ENCODE measurements around the gene ANKS6.

The ANKS6 gene

GRCh38 chr9:98701576-98701975 lies 94.8 kb downstream of the ANKS6 start:
- no peak for DNase-seq (ENCODE audit: low read depth, low spot score)
- CTCF ChIA-PET: interaction anchor here (1.9 kb wide), 1 partner anchor 386 kb away, joined by 6 read pairs; no protein-coding TSS in a partner anchor
- TF ChIP-seq, protein P1, sequence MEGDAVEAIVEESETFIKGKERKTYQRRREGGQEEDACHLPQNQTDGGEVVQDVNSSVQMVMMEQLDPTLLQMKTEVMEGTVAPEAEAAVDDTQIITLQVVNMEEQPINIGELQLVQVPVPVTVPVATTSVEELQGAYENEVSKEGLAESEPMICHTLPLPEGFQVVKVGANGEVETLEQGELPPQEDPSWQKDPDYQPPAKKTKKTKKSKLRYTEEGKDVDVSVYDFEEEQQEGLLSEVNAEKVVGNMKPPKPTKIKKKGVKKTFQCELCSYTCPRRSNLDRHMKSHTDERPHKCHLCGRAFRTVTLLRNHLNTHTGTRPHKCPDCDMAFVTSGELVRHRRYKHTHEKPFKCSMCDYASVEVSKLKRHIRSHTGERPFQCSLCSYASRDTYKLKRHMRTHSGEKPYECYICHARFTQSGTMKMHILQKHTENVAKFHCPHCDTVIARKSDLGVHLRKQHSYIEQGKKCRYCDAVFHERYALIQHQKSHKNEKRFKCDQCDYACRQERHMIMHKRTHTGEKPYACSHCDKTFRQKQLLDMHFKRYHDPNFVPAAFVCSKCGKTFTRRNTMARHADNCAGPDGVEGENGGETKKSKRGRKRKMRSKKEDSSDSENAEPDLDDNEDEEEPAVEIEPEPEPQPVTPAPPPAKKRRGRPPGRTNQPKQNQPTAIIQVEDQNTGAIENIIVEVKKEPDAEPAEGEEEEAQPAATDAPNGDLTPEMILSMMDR (IDR thresholded peaks at IDR 0.05; ENCODE audit: insufficient read depth, low read length, missing control alignments): no peak
- H3K4me3 ChIP-seq (ENCODE audit: low read depth, low read length): no peak overlapping the region
- POLR2A ChIA-PET: no interaction called here

GRCh38 chr9:98700801-98701200 lies 95.6 kb downstream of the ANKS6 start:
- TF ChIP-seq, protein P1 (IDR thresholded peaks at IDR 0.05; ENCODE audit: insufficient read depth, low read length, missing control alignments): no peak
- no peak overlapping the region for H3K4me3 ChIP-seq (ENCODE audit: low read depth, low read length)
- DNase-seq (ENCODE audit: low read depth, low spot score): no peak
- ChIA-PET POLR2A (no interaction called here), CTCF (interaction anchor here (1.9 kb wide), 1 partner anchor 385 kb away, joined by 6 read pairs; no protein-coding TSS in a partner anchor)

DNA sequence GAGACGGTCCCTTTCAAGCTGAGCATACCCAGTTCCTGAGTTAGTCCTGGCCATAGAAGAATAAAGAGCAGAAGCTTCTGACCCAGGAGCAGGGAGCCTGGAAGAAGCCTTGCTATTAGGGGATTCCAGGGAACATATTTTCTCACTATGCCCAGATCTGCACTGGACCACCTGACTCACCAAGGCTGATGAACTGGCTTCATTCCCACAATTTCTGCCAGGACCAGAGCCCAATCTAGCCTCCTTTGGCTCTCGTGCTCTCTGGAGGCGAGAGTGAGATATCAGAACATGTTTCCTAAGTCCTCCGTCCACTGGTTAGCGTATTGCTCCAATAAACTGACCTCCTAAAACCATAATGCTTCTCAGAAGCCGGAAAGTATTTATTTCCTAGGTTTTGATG lies 97.5 kb downstream of the ANKS6 start:
- POLR2A ChIA-PET: no interaction called here
- DNase-seq (ENCODE audit: low read depth, low spot score): no peak
- TF ChIP-seq, protein P1 (IDR thresholded peaks at IDR 0.05; ENCODE audit: insufficient read depth, low read length, missing control alignments): no peak
- H3K4me3 ChIP-seq (ENCODE audit: low read depth, low read length): no peak overlapping the region
- CTCF ChIA-PET: interaction anchor here (1.2 kb wide), 1 partner anchor 289 kb away, joined by 4 read pairs; no protein-coding TSS in a partner anchor

DNA sequence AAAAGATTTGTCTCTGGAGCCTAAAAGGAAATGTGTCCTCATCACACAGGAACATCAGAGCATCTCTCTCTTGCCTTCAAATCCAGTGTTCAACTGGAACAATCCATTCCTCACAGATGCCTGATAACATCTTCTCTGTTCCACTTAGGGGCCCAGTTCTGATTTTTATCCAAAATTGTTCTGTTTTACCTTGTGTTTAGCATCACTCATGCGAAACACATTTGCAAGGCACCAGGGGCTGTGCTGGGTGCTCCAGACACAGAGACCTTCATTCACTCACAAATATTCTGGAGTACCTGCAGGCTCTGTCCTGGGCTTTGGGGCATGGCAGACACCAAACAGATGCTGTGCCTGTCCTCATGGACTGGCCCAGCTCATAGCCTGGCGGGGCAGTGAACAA lies 101.4 kb downstream of the ANKS6 start:
- ChIA-PET POLR2A (no interaction called here), CTCF (interaction anchor here (0.7 to 1.2 kb wide), 3 partner anchors 12 to 80 kb away, joined by 3 to 5 read pairs (median 3); no protein-coding TSS in a partner anchor)
- no peak overlapping the region for H3K4me3 ChIP-seq (ENCODE audit: low read depth, low read length)
- DNase-seq (ENCODE audit: low read depth, low spot score): no peak
- TF ChIP-seq, protein P1 (IDR thresholded peaks at IDR 0.05; ENCODE audit: insufficient read depth, low read length, missing control alignments): no peak

GRCh38 chr9:98692392-98692791 lies 104.0 kb downstream of the ANKS6 start:
- CTCF ChIA-PET: interaction anchor here (1.0 to 1.5 kb wide), 2 partner anchors 14 to 377 kb away, joined by 3 to 4 read pairs; no protein-coding TSS in a partner anchor

GRCh38 chr9:98691890-98692289 lies 104.5 kb downstream of the ANKS6 start:
- ChIA-PET POLR2A (no interaction called here), CTCF (interaction anchor here (1.0 to 1.5 kb wide), 3 partner anchors 14 to 377 kb away, joined by 3 to 4 read pairs (median 4); no protein-coding TSS in a partner anchor)
- DNase-seq (ENCODE audit: low read depth, low spot score): no peak
- TF ChIP-seq, protein P1 (IDR thresholded peaks at IDR 0.05; ENCODE audit: insufficient read depth, low read length, missing control alignments): no peak
- no peak overlapping the region for H3K4me3 ChIP-seq (ENCODE audit: low read depth, low read length)

More at GRCh38 chr9:98692392-98692791, 104.0 kb downstream of the ANKS6 start:
- TF ChIP-seq, protein P1 (IDR thresholded peaks at IDR 0.05; ENCODE audit: insufficient read depth, low read length, missing control alignments): no peak
- DNase-seq (ENCODE audit: low read depth, low spot score): no peak
- POLR2A ChIA-PET: no interaction called here
- no peak overlapping the region for H3K4me3 ChIP-seq (ENCODE audit: low read depth, low read length)
